Heart left ventricle (tissue), 13 donors: ENCODE data around the gene SYCN.

Source experiments
- POLR2A ChIP-seq, 2 donors: fragments of 450-650 bp; IDR thresholded peaks; one replicate each; pipeline ENCODE4 v1.6.1; 2017; ENCODE audit warnings: antibody characterized with exemption in 2 of 2, mild to moderate bottlenecking in 2 of 2, moderate library complexity in 2 of 2
- TF ChIP-seq, protein P1 (sequence below), 12 donors: fragments of 200-600 bp; sonication (generic) in 4 of 12; IDR thresholded peaks; one replicate each; pipeline versions ENCODE4 v1.5.0 to v1.8.0; 2018 to 2022; ENCODE audit warnings: antibody characterized with exemption in 12 of 12, mild to moderate bottlenecking in 5 of 12
- donor health status: ischemic (EF 13 %, LVEDD 7.1; RV severe dilation, severe dysfunction).
- donor health status: DM: no; HTN: yes; CAD: no.
- donor health status: DM: no; HTN: no; CAD: no.
- donor health status: ischemic (EF 25% LVEDD 6.9; RV normal size, moderate dysfunction).
- donor health status: ischemic (EF 25% LVEDD 5.7; RV mildly dilated, moderate dysfunction).
- donor health status: ischemic (EF 35%, LVEDD 5.7; RV mildly dilated, moderate dysfunction).
- donor health status: nonischemic (EF 11% LVEDD 7.7; RV severe dilation, severe dysfunction).
- donor health status: DM: yes; HTN: yes; CAD: no.
- donor health status: PGD.
- donor health status: ischemic (EF 29% LVEDD 5.4; RV normal size, mild dysfunction).
- donor health status: nonischemic (EF 23%, LVEDD 6.1; RV moderate dilation, normal function).

DNA sequence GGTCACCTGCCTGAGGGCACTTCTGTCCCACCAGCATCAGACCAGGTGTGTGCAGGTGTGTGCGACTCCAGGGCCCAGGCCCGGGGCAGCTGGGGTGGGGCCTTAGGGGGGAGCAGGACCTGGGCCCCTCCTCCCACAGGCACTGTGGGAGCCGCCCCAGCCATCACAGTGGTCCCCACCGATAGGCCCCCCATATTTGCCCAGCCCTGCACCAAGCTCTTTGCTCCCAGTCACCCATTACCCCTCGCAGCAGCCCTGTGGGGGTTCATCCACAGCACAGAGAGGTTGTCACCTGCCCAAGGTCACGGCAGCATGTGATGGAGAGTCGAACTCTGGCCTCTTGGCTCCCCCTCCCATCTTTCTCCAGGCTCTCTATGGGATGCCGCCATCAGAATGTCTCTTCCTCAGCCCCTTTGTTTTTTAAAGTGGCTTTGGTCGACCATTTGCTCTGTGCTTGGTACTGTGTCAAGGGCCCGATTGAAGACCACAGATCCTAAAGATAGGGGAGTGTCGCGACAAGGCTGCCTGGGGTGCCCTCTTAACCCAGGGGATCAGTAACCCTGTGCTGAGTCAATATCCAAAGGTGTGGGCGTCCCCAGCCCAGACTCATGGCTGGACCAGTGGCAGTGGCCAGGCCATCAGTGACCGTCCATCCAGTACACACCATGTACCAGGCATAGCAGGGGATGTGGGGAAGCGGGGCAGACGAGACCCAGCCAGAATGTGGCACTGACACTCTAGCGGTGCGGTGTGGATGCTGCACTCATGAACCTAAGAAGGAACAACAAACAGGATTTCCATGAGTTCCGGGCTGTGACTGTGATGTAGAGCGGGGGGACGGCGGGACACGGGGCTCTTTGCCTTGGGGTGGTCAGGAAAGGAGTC, 35.6 kb downstream of the SYCN start:
- TF ChIP-seq, protein P1, sequence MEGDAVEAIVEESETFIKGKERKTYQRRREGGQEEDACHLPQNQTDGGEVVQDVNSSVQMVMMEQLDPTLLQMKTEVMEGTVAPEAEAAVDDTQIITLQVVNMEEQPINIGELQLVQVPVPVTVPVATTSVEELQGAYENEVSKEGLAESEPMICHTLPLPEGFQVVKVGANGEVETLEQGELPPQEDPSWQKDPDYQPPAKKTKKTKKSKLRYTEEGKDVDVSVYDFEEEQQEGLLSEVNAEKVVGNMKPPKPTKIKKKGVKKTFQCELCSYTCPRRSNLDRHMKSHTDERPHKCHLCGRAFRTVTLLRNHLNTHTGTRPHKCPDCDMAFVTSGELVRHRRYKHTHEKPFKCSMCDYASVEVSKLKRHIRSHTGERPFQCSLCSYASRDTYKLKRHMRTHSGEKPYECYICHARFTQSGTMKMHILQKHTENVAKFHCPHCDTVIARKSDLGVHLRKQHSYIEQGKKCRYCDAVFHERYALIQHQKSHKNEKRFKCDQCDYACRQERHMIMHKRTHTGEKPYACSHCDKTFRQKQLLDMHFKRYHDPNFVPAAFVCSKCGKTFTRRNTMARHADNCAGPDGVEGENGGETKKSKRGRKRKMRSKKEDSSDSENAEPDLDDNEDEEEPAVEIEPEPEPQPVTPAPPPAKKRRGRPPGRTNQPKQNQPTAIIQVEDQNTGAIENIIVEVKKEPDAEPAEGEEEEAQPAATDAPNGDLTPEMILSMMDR (IDR thresholded peaks at IDR 0.05) = no peak
- no peak for TF ChIP-seq POLR2A (IDR thresholded peaks at IDR 0.05)
